Measurements from ENCODE around the gene MYLK. TPM values are rescaled to one million over a fixed set of nuclear protein-coding genes. Genes with fewer than 3 reads are reported as not detected.

MYLK gene
- total and polyA plus RNA-seq, 9 donors = 50.2 to 645 (median 205) TPM

DNA sequence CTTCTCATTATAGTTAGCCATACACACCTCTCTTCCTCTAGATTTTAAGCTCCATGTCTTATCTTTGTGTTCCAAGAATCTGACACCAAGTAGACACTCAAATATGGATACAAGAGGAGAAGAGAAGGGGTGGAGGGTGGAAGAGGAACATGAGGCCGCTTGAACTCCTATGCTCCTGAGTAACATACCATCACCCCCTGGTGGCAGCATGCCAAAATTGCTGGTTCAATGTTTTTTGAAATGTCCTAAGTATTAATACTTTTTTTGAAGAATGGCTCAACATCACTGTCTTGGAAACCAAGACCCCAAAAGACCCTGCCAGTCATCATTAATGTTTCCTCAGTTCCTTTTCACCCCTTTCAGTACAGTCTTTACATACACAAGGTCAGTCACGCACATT is 227.4 kb downstream of the MYLK start:
- TF ChIP-seq EP300 (IDR thresholded peaks at IDR 0.05) (no peak), POLR2A (IDR thresholded peaks at IDR 0.05) (no peak)
- TF ChIP-seq, protein P1, sequence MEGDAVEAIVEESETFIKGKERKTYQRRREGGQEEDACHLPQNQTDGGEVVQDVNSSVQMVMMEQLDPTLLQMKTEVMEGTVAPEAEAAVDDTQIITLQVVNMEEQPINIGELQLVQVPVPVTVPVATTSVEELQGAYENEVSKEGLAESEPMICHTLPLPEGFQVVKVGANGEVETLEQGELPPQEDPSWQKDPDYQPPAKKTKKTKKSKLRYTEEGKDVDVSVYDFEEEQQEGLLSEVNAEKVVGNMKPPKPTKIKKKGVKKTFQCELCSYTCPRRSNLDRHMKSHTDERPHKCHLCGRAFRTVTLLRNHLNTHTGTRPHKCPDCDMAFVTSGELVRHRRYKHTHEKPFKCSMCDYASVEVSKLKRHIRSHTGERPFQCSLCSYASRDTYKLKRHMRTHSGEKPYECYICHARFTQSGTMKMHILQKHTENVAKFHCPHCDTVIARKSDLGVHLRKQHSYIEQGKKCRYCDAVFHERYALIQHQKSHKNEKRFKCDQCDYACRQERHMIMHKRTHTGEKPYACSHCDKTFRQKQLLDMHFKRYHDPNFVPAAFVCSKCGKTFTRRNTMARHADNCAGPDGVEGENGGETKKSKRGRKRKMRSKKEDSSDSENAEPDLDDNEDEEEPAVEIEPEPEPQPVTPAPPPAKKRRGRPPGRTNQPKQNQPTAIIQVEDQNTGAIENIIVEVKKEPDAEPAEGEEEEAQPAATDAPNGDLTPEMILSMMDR (IDR thresholded peaks at IDR 0.05) = no peak
- 81 to 88% (median 85%) methylated on average over 2 of the region's 2 CpGs for WGBS, 3 donors
- Histone ChIP-seq H3K4me1 (ENCODE audit: insufficient read depth) (peaks cover 33% of the 10 kb centered on the region), H3K27me3 (no peaks in the 10 kb centered on the region), H3K4me3 (no peak overlapping the region), H3K27ac (no peak overlapping the region), H3K36me3 (no peaks in the 10 kb centered on the region), H3K9me3 (no peaks in the 10 kb centered on the region)
- DNase-seq = no peak
- intact Hi-C loops (cut with DNase I) = no loop called here

DNA sequence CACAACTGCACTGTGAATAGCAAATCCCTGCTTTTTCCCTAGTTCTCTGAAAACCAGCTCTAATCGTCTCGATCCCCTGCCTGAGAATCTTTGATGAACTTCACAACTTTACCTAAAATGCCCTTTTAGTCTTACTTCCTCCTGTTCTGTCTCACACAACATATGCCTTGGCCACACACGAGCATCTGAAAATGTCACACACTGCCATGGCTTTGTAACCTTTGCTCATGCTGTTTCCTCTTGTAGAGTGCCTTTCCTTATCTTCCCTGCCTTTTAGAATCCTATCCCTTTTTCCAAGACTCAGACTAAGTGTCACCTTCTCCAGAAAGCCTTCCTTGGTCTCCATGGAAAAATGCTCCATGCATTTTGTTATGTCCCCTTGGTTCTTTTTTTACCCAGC is 227.9 kb downstream of the MYLK start:
- H3K27ac ChIP-seq = no peak overlapping the region
- H3K36me3 ChIP-seq = no peaks in the 10 kb centered on the region
- intact Hi-C loops (cut with DNase I) = no loop called here
- 87 to 98% (median 88%) methylated on average over 3 of the region's 3 CpGs for WGBS, 3 donors
- no peak for DNase-seq
- H3K9me3 ChIP-seq = no peaks in the 10 kb centered on the region
- H3K27me3 ChIP-seq = no peaks in the 10 kb centered on the region
- TF ChIP-seq EP300 (IDR thresholded peaks at IDR 0.05) = no peak
- TF ChIP-seq, protein P1 (IDR thresholded peaks at IDR 0.05) = no peak
- TF ChIP-seq POLR2A (IDR thresholded peaks at IDR 0.05) = no peak
- H3K4me1 ChIP-seq (ENCODE audit: insufficient read depth) = peaks cover 29% of the 10 kb centered on the region
- no peak overlapping the region for H3K4me3 ChIP-seq

DNA sequence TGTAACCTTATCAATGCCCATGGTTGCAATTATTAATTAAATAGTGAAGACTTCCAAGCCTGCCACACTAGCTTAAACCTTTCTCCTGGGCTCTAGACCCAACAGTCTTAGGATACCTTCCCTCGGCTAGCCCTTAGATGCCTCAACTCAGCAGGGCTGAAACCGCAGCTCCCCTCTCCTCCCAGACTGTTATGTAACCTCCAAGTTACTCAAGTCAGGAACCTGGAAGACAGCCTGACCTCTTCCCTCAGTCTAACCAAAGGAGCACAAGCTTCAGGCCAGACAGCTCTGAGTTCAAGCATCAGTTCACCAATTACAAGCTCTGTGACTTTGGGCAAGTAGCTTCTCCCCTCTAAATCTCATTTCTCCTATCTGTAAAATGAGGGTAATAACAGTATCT is 228.7 kb downstream of the MYLK start:
- intact Hi-C loops (cut with DNase I) = loop anchor here in 1 of 4 donors (2.0 kb wide), 1 partner anchor 43 kb away; no protein-coding TSS in a partner anchor
- 61 to 83% (median 67%) methylated on average over 2 of the region's 2 CpGs for WGBS, 3 donors
- Histone ChIP-seq H3K4me3 (no peak overlapping the region), H3K4me1 (ENCODE audit: insufficient read depth) (peaks cover 29% of the 10 kb centered on the region), H3K27ac (no peak overlapping the region), H3K36me3 (no peaks in the 10 kb centered on the region), H3K27me3 (no peaks in the 10 kb centered on the region), H3K9me3 (no peaks in the 10 kb centered on the region)
- DNase-seq = no peak
- no peak for TF ChIP-seq EP300 (IDR thresholded peaks at IDR 0.05)
- no peak for TF ChIP-seq POLR2A (IDR thresholded peaks at IDR 0.05)
- TF ChIP-seq, protein P1 (IDR thresholded peaks at IDR 0.05) = no peak

DNA sequence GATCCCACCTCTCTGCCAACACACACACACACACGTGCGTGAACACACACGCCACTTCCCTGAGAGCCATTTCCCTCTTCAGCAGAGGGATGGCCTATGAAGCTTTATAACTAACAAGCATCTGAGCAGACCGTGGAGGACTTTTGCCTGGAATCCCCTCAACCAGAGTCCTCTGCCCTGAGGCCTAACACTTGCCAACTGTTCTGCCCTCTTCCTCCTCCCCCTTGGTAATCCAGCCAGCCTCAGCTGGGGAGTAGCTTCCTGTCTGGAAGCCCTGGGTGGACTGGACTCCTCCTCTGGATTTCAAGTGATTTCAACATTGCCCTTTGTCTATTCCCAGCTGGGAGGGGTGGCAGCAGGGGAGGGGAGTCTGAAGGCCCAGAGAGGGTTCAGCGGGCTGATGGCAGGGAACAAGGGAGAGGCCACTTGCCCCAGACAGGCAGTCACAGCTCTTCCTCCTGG is 230.9 kb downstream of the MYLK start:
- peaks cover 17% of the 10 kb centered on the region for H3K4me1 ChIP-seq (ENCODE audit: insufficient read depth)
- no peaks in the 10 kb centered on the region for H3K9me3 ChIP-seq
- H3K27me3 ChIP-seq = no peaks in the 10 kb centered on the region
- no peaks in the 10 kb centered on the region for H3K36me3 ChIP-seq
- WGBS, 3 donors = 29 to 36% (median 30%) methylated on average over 5 of the region's 5 CpGs
- peak; percentile 63 to 75 (median 74) for DNase-seq
- TF ChIP-seq, protein P1 (IDR thresholded peaks at IDR 0.05) = no peak
- TF ChIP-seq EP300 (IDR thresholded peaks at IDR 0.05) (no peak), POLR2A (IDR thresholded peaks at IDR 0.05) (no peak)
- peak overlapping the region; percentile 41 to 48 for H3K27ac ChIP-seq
- intact Hi-C loops (cut with DNase I) = loop anchor here in 3 of 4 donors (2.0 to 5.0 kb wide), 4 partner anchors 48 to 68 kb away; no protein-coding TSS in a partner anchor
- H3K4me3 ChIP-seq = no peak overlapping the region
